Right lobe of liver (tissue), 4 donors: ENCODE measurements around the gene ELOVL6.

Experiments used
- CTCF ChIP-seq, 4 donors: fragments of 200-600 bp in 3 of 4; fragments of 450-650 bp in 1 of 4; IDR thresholded peaks; one replicate each; pipeline versions ENCODE4 v1.5.1 to v1.8.0; 2016 to 2022; ENCODE audit warnings: antibody characterized with exemption in 4 of 4, mild to moderate bottlenecking in 2 of 4
- POLR2A ChIP-seq: fragments of 450-650 bp; IDR thresholded peaks from one replicate; pipeline ENCODE4 v1.6.1; 2017; ENCODE audit warnings: antibody characterized with exemption, mild to moderate bottlenecking
- donor health status: DM: no; HTN: no; CAD: no.
- donor health status: DM: no; HTN: no; CAD: no.
- donor health status: DM: no; HTN: yes; CAD: no.

DNA sequence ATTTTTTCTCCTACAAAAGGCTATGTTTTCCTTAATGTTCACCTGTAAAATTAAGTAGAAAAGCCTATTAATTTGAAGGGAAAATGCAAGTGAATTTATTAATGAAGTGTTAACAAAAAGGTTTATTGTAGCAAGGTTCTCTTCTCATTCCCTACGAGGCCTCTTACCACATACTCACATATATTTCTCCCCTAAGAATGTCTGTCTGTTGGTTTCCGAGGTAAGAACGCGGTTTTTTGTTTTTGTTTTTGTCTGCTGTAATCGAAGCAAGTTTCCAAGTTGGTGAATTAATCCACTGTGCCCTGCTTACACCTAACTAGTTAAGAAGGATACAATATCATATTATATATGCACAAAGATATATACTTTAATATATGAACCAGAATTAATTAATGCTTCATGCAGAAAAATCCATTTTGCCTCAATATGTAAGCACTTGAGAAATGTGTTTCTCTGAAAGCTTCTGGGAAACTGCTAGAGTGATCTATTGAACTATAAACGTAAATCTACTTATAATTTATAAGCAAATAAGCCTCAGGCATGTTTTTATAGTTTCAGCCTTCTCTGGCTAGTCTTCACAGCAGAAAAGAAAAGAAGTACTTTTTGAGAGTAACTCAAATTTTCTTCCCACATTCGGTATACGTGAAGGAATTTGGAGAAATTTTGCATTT lies 164.9 kb downstream of the ELOVL6 start:
- TF ChIP-seq CTCF (IDR thresholded peaks at IDR 0.05), result no peak
- no peak for TF ChIP-seq POLR2A
